LNCaP clone FGC (cell line): ENCODE data around the gene TBC1D10A.
A peak's percentile ranks its signal among the peaks of the same experiment; 100 is the strongest.

ENCODE experiments used
- DNase-seq: peaks from one replicate; pipeline ENCODE4 v3.0.0-alpha.2; 2011; ENCODE audit warnings: low read depth
- H3K4me3 ChIP-seq: 2 replicates; pipeline ENCODE4 v1.5.1; 2011; ENCODE audit warnings: mild to moderate bottlenecking, low read depth, low read length, control low read depth
- CTCF ChIP-seq: IDR thresholded peaks from 2 replicates; pipeline ENCODE4 v1.5.1; 2012; ENCODE audit warnings: mild to moderate bottlenecking; ENCODE audit not compliant: control insufficient read depth, insufficient read depth; ENCODE audit errors: extremely low read depth

The TBC1D10A gene

GRCh38 chr22:30262917-30263741, 63.6 kb downstream of the TBC1D10A start:
- TF ChIP-seq CTCF: peak; percentile 81
- DNase-seq: no peak
- no peak overlapping the region for H3K4me3 ChIP-seq

- H3K4me3 ChIP-seq: no peak overlapping the region
- DNase-seq: no peak
- TF ChIP-seq CTCF: no peak
These were observed 64.6 kb downstream of the TBC1D10A start for GRCh38 chr22:30262112-30262511.

GRCh38 chr22:30261134-30261533, 65.6 kb downstream of the TBC1D10A start:
- TF ChIP-seq CTCF: no peak
- DNase-seq: no peak
- no peak overlapping the region for H3K4me3 ChIP-seq

- TF ChIP-seq CTCF: no peak
- no peak overlapping the region for H3K4me3 ChIP-seq
- DNase-seq: no peak
These were observed 66.1 kb downstream of the TBC1D10A start for GRCh38 chr22:30260682-30261081.

GRCh38 chr22:30260276-30260675, 66.5 kb downstream of the TBC1D10A start:
- no peak for TF ChIP-seq CTCF
- no peak for DNase-seq
- H3K4me3 ChIP-seq: no peak overlapping the region

- TF ChIP-seq CTCF: no peak
- DNase-seq: no peak
- no peak overlapping the region for H3K4me3 ChIP-seq
These were observed 72.4 kb downstream of the TBC1D10A start for GRCh38 chr22:30254314-30254713.
